Astrocyte (in vitro differentiated cells and primary cell): ENCODE measurements around the gene TTC9B.

Source experiments
- CTCF ChIP-seq: IDR thresholded peaks from 2 replicates; pipeline ENCODE4 v1.5.1; 2011; ENCODE audit warnings: low read depth, mild to moderate bottlenecking, inconsistent platforms, low read length, moderate library complexity; ENCODE audit not compliant: insufficient read depth
- EZH2 ChIP-seq: IDR thresholded peaks from 2 replicates; pipeline ENCODE4 v1.6.1; 2012; ENCODE audit warnings: mild to moderate bottlenecking, low read length, inconsistent platforms; ENCODE audit not compliant: insufficient read depth

GRCh38 chr19:40245506-40246128 is 27.4 kb upstream of the TTC9B start:
- TF ChIP-seq CTCF (no peak), EZH2 (no peak)
